SK-N-SH (cell line): ENCODE data around the gene REXO1. TPM values are rescaled to one million over a fixed set of nuclear protein-coding genes. Genes with fewer than 3 reads are reported as not detected.

Experiments
- CTCF ChIA-PET: fragments of 300-600, 350-600 bp; formaldehyde crosslinking; extraction: SDS; loops from one replicate; lab custom pipeline; 2021; lab: Yijun Ruan, JAX
- POLR2A ChIA-PET: fragments of 350-600 bp; sonication (Branson Sonifier 250); formaldehyde crosslinking; extraction: SDS; loops from one replicate; lab custom pipeline; 2020; ENCODE audit warnings: antibody characterized with exemption, inconsistent platforms; lab: Yijun Ruan, JAX
- DNase-seq: peaks from one replicate; pipeline ENCODE4 v3.0.0; 2012
- H2AFZ ChIP-seq: fragments of 200-600 bp; sonication (generic); 2 replicates; pipeline ENCODE4 v1.8.1; 2016; ENCODE audit warnings: antibody characterized with exemption, mild to moderate bottlenecking, low read depth
- H3F3A ChIP-seq: fragments of 200-600 bp; sonication (generic); replicated peaks from 2 replicates; pipeline ENCODE3; 2016; ENCODE audit warnings: antibody characterized with exemption, mild to moderate bottlenecking; ENCODE audit not compliant: insufficient read depth
- H3K27ac ChIP-seq, 2 experiments: fragments of 200-500 bp in 1 of 2; fragments of 200-600 bp in 1 of 2; sonication (Bioruptor generic) in 1 of 2; sonication (generic), shearing (Covaris generic) in 1 of 2; 2 replicates each; pipeline versions ENCODE4 v1.5.1 to v1.6.1; 2014 to 2016; ENCODE audit warnings: low read depth in 2 of 2, inconsistent platforms in 1 of 2, low read length in 1 of 2, mild to moderate bottlenecking in 1 of 2, mixed read lengths in 1 of 2
- H3K27me3 ChIP-seq: fragments of 200-600 bp; sonication (generic), shearing (Covaris generic); 2 replicates; pipeline ENCODE4 v1.6.1; 2016; ENCODE audit warnings: mixed run types; ENCODE audit not compliant: insufficient read depth
- H3K36me3 ChIP-seq, 2 experiments: fragments of 200-500 bp in 1 of 2; fragments of 200-600 bp in 1 of 2; sonication (Bioruptor generic) in 1 of 2; sonication (generic) in 1 of 2; replicated peaks in 1 of 2; 2 replicates each; pipeline versions ENCODE3 to v1.5.1; 2014 to 2016; ENCODE audit warnings: low read length in 1 of 2, mild to moderate bottlenecking in 1 of 2; ENCODE audit not compliant: insufficient read depth in 2 of 2, control insufficient read depth in 1 of 2
- H3K4me1 ChIP-seq, 2 experiments: fragments of 200-500 bp in 1 of 2; fragments of 200-600 bp in 1 of 2; sonication (Bioruptor generic) in 1 of 2; sonication (generic), shearing (Covaris generic) in 1 of 2; 2 replicates each; pipeline versions ENCODE4 v1.5.1 to v1.6.1; 2014 to 2016; ENCODE audit warnings: low read depth in 1 of 2, low read length in 1 of 2, mixed run types in 1 of 2; ENCODE audit not compliant: insufficient read depth in 2 of 2, control insufficient read depth in 1 of 2
- H3K4me2 ChIP-seq: fragments of 200-600 bp; sonication (generic), shearing (Covaris generic); 2 replicates; pipeline ENCODE4 v1.6.1; 2017; ENCODE audit warnings: mixed run types
- H3K4me3 ChIP-seq, 2 experiments: fragments of 200-500 bp in 1 of 2; fragments of 200-600 bp in 1 of 2; sonication (Bioruptor generic) in 1 of 2; sonication (generic), shearing (Covaris generic) in 1 of 2; 2 replicates each; pipeline versions ENCODE4 v1.5.1 to v1.8.1; 2014 to 2016; ENCODE audit warnings: low read depth in 2 of 2, inconsistent platforms in 1 of 2, low read length in 1 of 2, mild to moderate bottlenecking in 1 of 2, mixed read lengths in 1 of 2, moderate library complexity in 1 of 2
- H3K79me2 ChIP-seq: fragments of 200-600 bp; sonication (generic); 2 replicates; pipeline ENCODE4 v1.8.1; 2017; ENCODE audit warnings: mild to moderate bottlenecking; ENCODE audit not compliant: insufficient read depth
- H3K9ac ChIP-seq: fragments of 200-600 bp; sonication (generic); 2 replicates; pipeline ENCODE4 v1.6.1; 2017; ENCODE audit warnings: mixed run types
- H3K9me2 ChIP-seq: fragments of 200-600 bp; sonication (generic); 2 replicates; pipeline ENCODE4 v1.6.1; 2017; ENCODE audit warnings: mixed run types
- H3K9me3 ChIP-seq: fragments of 200-600 bp; sonication (generic); 2 replicates; pipeline ENCODE4 v1.6.1; 2017; ENCODE audit warnings: mixed run types, mild to moderate bottlenecking, moderate library complexity
- H4K20me1 ChIP-seq: fragments of 200-600 bp; sonication (generic); 2 replicates; pipeline ENCODE4 v1.6.1; 2017; ENCODE audit warnings: mild to moderate bottlenecking, mixed run types; ENCODE audit not compliant: insufficient read depth
- CHD2 ChIP-seq: fragments of 150-350 bp; IDR thresholded peaks from 2 replicates; pipeline ENCODE4 v1.6.1; 2018; ENCODE audit warnings: low read length; ENCODE audit not compliant: partially characterized antibody
- FOSL2 ChIP-seq: IDR thresholded peaks from 2 replicates; pipeline ENCODE4 v1.4.0; 2012; ENCODE audit warnings: low read depth, mild to moderate bottlenecking, moderate library complexity, borderline replicate concordance
- FOXJ3 ChIP-seq: sonication (generic); formaldehyde crosslinking; IDR thresholded peaks from 2 replicates; pipeline ENCODE4 v1.5.1; 2020; ENCODE audit warnings: mild to moderate bottlenecking, missing genetic modification reagents
- MXI1 ChIP-seq: IDR thresholded peaks from 2 replicates; pipeline ENCODE4 v1.6.1; 2012; ENCODE audit warnings: mild to moderate bottlenecking, low read depth, low read length, improper control_type of control experiment
- NFIC ChIP-seq: IDR thresholded peaks from 2 replicates; pipeline ENCODE4 v1.4.0; 2012; ENCODE audit warnings: borderline replicate concordance
- POLR2AphosphoS5 ChIP-seq: IDR thresholded peaks from 2 replicates; pipeline ENCODE4 v1.6.1; 2012; ENCODE audit warnings: low read depth, low read length
- SIN3A ChIP-seq: IDR thresholded peaks from 2 replicates; pipeline ENCODE4 v1.6.1; 2012; ENCODE audit warnings: low read depth, mild to moderate bottlenecking, low read length, moderate library complexity, borderline replicate concordance
- TAF1 ChIP-seq: IDR thresholded peaks from 2 replicates; pipeline ENCODE4 v1.6.1; 2012; ENCODE audit warnings: low read depth, mild to moderate bottlenecking, low read length, moderate library complexity, borderline replicate concordance
- TCF12 ChIP-seq: IDR thresholded peaks from 2 replicates; pipeline ENCODE4 v1.4.0; 2012
- YY1 ChIP-seq: IDR thresholded peaks from 2 replicates; pipeline ENCODE4 v1.4.0; 2012; ENCODE audit warnings: low read depth, mild to moderate bottlenecking
- WGBS: methylation state at CpG from one replicate; pipeline ENCODE4 v1.1.6; 2017; ENCODE audit warnings: low lambda C conversion rate; 5-methylcytosine and 5-hydroxymethylcytosine counted together
- polyA plus RNA-seq, 3 experiments: library from polyadenylated mRNA; depleted of rRNA; stranded (reverse); fragments of >200 nt; gene quantifications; 2 replicates each; pipeline ENCODE4 v1.2.3, GENCODE V29; 2012
- TF ChIP-seq, protein P1 (sequence below): IDR thresholded peaks from 2 replicates; pipeline ENCODE4 v1.4.0; 2012; ENCODE audit warnings: low read depth, borderline replicate concordance
- TF ChIP-seq, protein P2 (sequence below): fragments of 150-350 bp; IDR thresholded peaks from 2 replicates; pipeline ENCODE4 v1.6.1; 2017; ENCODE audit warnings: antibody characterized with exemption, low read length, low read depth, borderline replicate concordance
- TF ChIP-seq, protein P3 (sequence below): IDR thresholded peaks from 2 replicates; pipeline ENCODE4 v1.4.0; 2012; ENCODE audit warnings: low read depth
- TF ChIP-seq, protein P4 (sequence below): IDR thresholded peaks from 2 replicates; pipeline ENCODE4; 2012

REXO1 gene
- polyA plus RNA-seq, 1 of the 3 experiments (the other 2 are of a cell fraction), result 18.8 TPM

DNA sequence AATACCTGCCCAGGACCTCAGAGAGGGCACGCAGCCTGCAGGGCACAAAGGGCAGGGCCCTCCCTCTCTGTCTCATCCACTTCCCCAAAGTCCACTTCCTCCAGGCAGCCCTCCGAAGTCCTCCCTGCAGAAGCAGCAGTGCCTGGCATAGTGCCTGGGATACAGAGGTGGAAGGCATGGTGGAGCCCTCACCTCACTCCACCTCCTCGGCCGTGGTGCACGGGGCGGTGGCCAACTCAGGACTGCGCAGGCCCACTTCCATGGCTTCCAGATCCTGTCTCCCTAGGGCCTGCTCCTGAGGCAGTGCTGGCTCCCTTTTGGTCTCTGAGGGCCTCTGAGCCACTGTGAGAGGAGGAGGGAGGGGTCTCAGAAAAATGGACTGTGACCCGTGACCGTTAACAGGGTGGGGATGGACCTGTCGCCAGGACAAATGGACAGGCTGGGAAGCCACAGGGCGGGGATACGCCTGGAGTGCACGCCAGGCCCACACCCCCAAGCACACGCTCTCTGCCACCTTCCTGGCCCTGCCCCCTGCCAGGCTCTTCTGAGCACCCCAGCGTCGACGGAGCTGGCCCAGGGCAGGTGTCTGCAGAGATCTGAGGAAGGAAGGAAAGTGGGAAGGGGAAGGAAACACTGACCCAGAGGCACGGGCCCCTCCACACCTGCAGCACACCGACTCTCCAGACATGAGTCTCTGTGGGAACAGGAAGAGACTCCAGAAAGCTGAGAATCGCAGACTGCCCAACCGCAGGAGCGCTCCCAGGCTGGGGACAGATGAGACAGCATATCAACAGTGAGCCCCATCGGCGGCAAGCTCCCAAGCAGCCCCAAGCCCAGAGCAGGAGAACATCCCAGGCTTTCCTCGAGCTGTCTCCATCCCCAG, 8.4 kb downstream of the REXO1 start:
- Histone ChIP-seq H3F3A (no peaks in the 10 kb centered on the region), H4K20me1 (peaks cover 99% of the 10 kb centered on the region)
- CTCF ChIA-PET, result interaction anchor here (2.8 to 15.0 kb wide), 2 partner anchors 13 to 18 kb away, joined by 15 to 188 read pairs; no protein-coding TSS in a partner anchor

More for the DNA sequence above, 8.4 kb downstream of the REXO1 start:
- Histone ChIP-seq H3K9me2 (no peaks in the 10 kb centered on the region), H3K27ac (no peak overlapping the region), H3K79me2 (peaks cover 99% of the 10 kb centered on the region), H3K9me3 (no peaks in the 10 kb centered on the region), H3K4me1 (peaks cover 0 to 12% of the 10 kb centered on the region in 2 experiments; a peak in 1 of 4 replicates), H3K36me3 (peaks cover 0 to 7% of the 10 kb centered on the region in 2 experiments), H3K9ac (no peak overlapping the region), H3K4me3 (no peak overlapping the region), H3K27me3 (no peaks in the 10 kb centered on the region), H3K4me2 (no peak overlapping the region), H2AFZ (no peak overlapping the region)
- 92% methylated on average over 14 of the region's 25 CpGs for WGBS
- POLR2A ChIA-PET, result no interaction called here
- TF ChIP-seq SIN3A, result no peak
- no peak for TF ChIP-seq TCF12
- no peak for TF ChIP-seq CHD2
- TF ChIP-seq NFIC, result no peak
- TF ChIP-seq, protein P1, sequence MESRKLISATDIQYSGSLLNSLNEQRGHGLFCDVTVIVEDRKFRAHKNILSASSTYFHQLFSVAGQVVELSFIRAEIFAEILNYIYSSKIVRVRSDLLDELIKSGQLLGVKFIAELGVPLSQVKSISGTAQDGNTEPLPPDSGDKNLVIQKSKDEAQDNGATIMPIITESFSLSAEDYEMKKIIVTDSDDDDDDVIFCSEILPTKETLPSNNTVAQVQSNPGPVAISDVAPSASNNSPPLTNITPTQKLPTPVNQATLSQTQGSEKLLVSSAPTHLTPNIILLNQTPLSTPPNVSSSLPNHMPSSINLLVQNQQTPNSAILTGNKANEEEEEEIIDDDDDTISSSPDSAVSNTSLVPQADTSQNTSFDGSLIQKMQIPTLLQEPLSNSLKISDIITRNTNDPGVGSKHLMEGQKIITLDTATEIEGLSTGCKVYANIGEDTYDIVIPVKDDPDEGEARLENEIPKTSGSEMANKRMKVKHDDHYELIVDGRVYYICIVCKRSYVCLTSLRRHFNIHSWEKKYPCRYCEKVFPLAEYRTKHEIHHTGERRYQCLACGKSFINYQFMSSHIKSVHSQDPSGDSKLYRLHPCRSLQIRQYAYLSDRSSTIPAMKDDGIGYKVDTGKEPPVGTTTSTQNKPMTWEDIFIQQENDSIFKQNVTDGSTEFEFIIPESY, result no peak
- no peak for TF ChIP-seq YY1
- no peak for TF ChIP-seq POLR2AphosphoS5
- no peak for TF ChIP-seq FOSL2
- TF ChIP-seq TAF1, result no peak
- TF ChIP-seq, protein P2, sequence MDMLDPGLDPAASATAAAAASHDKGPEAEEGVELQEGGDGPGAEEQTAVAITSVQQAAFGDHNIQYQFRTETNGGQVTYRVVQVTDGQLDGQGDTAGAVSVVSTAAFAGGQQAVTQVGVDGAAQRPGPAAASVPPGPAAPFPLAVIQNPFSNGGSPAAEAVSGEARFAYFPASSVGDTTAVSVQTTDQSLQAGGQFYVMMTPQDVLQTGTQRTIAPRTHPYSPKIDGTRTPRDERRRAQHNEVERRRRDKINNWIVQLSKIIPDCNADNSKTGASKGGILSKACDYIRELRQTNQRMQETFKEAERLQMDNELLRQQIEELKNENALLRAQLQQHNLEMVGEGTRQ, result no peak
- no peak for TF ChIP-seq FOXJ3 (CRISPR knock-in tag)
- TF ChIP-seq, protein P3, sequence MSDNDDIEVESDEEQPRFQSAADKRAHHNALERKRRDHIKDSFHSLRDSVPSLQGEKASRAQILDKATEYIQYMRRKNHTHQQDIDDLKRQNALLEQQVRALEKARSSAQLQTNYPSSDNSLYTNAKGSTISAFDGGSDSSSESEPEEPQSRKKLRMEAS, result no peak
- TF ChIP-seq MXI1, result no peak
- TF ChIP-seq, protein P4, sequence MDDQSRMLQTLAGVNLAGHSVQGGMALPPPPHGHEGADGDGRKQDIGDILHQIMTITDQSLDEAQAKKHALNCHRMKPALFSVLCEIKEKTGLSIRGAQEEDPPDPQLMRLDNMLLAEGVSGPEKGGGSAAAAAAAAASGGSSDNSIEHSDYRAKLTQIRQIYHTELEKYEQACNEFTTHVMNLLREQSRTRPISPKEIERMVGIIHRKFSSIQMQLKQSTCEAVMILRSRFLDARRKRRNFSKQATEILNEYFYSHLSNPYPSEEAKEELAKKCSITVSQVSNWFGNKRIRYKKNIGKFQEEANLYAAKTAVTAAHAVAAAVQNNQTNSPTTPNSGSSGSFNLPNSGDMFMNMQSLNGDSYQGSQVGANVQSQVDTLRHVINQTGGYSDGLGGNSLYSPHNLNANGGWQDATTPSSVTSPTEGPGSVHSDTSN, result no peak
- DNase-seq, result no peak
